ENCODE data around the gene KRT85.
A peak's percentile ranks its signal among the peaks of the same experiment; 100 is the strongest.

Gene KRT85

GRCh38 chr12:52327052-52327829 lies 40.0 kb downstream of the KRT85 start:
- TF ChIP-seq CTCF (conservative IDR thresholded peaks at IDR 0.05), result peak; percentile 97
- H3K27ac ChIP-seq, result no peak overlapping the region

GRCh38 chr12:52324153-52324444 lies 43.2 kb downstream of the KRT85 start:
- TF ChIP-seq CTCF (conservative IDR thresholded peaks at IDR 0.05), result no peak
- H3K27ac ChIP-seq, result no peak overlapping the region

- H3K27ac ChIP-seq, result no peak overlapping the region
- TF ChIP-seq CTCF (conservative IDR thresholded peaks at IDR 0.05), result no peak
Observed at GRCh38 chr12:52323416-52324152, 43.7 kb downstream of the KRT85 start.

- TF ChIP-seq CTCF (conservative IDR thresholded peaks at IDR 0.05), result no peak
- no peak overlapping the region for H3K27ac ChIP-seq
Observed at GRCh38 chr12:52323001-52323400, 44.3 kb downstream of the KRT85 start.

GRCh38 chr12:52322069-52322468 lies 45.2 kb downstream of the KRT85 start:
- no peak overlapping the region for H3K27ac ChIP-seq
- no peak for TF ChIP-seq CTCF (conservative IDR thresholded peaks at IDR 0.05)

- H3K27ac ChIP-seq, result no peak overlapping the region
- no peak for TF ChIP-seq CTCF (conservative IDR thresholded peaks at IDR 0.05)
Observed at GRCh38 chr12:52321418-52321817, 45.9 kb downstream of the KRT85 start.

- TF ChIP-seq CTCF (conservative IDR thresholded peaks at IDR 0.05), result no peak
Observed at GRCh38 chr12:52320784-52321400, 46.4 kb downstream of the KRT85 start, which contains the start of gene KRT83. Gene KRT83, minus strand, starts transcription at chr12:52321398. Its CDS starts 63 bp downstream, at chr12:52321335.

More at GRCh38 chr12:52320784-52321400, 46.4 kb downstream of the KRT85 start, which contains the start of gene KRT83:
- no peak within 1 kb of the TSS for H3K27ac ChIP-seq

Data from VCaP (cell line).